ENCODE results near the gene ADARB1.
A peak's percentile ranks its signal among the peaks of the same experiment; 100 is the strongest.

Gene ADARB1

GRCh38 chr21:45074818-45075595 is 627 bp downstream of the ADARB1 start:
- peak; percentile 74 for DNase-seq (ENCODE audit: low read depth, low spot score)

- no peak for DNase-seq (ENCODE audit: low read depth, low spot score)
Measured at GRCh38 chr21:45075596-45076244, 1.3 kb downstream of the ADARB1 start.

- no peak for DNase-seq (ENCODE audit: low read depth, low spot score)
Measured at GRCh38 chr21:45076245-45076711, 1.9 kb downstream of the ADARB1 start.

- DNase-seq (ENCODE audit: low read depth, low spot score), result no peak
Measured at GRCh38 chr21:45078371-45078770, 4.0 kb downstream of the ADARB1 start.

GRCh38 chr21:45078877-45079281 is 4.5 kb downstream of the ADARB1 start:
- no peak for DNase-seq (ENCODE audit: low read depth, low spot score)

GRCh38 chr21:45079351-45079750 is 5.0 kb downstream of the ADARB1 start:
- DNase-seq (ENCODE audit: low read depth, low spot score), result no peak

GRCh38 chr21:45080232-45080631 is 5.9 kb downstream of the ADARB1 start:
- DNase-seq (ENCODE audit: low read depth, low spot score), result no peak

GRCh38 chr21:45080639-45081414 is 6.4 kb downstream of the ADARB1 start:
- peak; percentile 56 for DNase-seq (ENCODE audit: low read depth, low spot score)

GRCh38 chr21:45081636-45082035 is 7.3 kb downstream of the ADARB1 start:
- DNase-seq (ENCODE audit: low read depth, low spot score), result no peak

- no peak for DNase-seq (ENCODE audit: low read depth, low spot score)
Measured at GRCh38 chr21:45082736-45083135, 8.4 kb downstream of the ADARB1 start.

GRCh38 chr21:45084121-45084520 is 9.7 kb downstream of the ADARB1 start:
- DNase-seq (ENCODE audit: low read depth, low spot score), result no peak

GRCh38 chr21:45084881-45085536 is 10.6 kb downstream of the ADARB1 start:
- no peak for DNase-seq (ENCODE audit: low read depth, low spot score)

GRCh38 chr21:45085700-45086099 is 11.3 kb downstream of the ADARB1 start:
- no peak for DNase-seq (ENCODE audit: low read depth, low spot score)

- no peak for DNase-seq (ENCODE audit: low read depth, low spot score)
Measured at GRCh38 chr21:45086337-45086958, 12.1 kb downstream of the ADARB1 start.

- no peak for DNase-seq (ENCODE audit: low read depth, low spot score)
Measured at GRCh38 chr21:45087022-45087823, 12.8 kb downstream of the ADARB1 start.

- DNase-seq (ENCODE audit: low read depth, low spot score), result no peak
Measured at GRCh38 chr21:45088116-45088515, 13.7 kb downstream of the ADARB1 start.

- DNase-seq (ENCODE audit: low read depth, low spot score), result peak; percentile 31
Measured at GRCh38 chr21:45088729-45089128, 14.3 kb downstream of the ADARB1 start.

- DNase-seq (ENCODE audit: low read depth, low spot score), result no peak
Measured at GRCh38 chr21:45089964-45090363, 15.6 kb downstream of the ADARB1 start.

- DNase-seq (ENCODE audit: low read depth, low spot score), result no peak
Measured at GRCh38 chr21:45090966-45091365, 16.6 kb downstream of the ADARB1 start.

- DNase-seq (ENCODE audit: low read depth, low spot score), result peak; percentile 14
Measured at GRCh38 chr21:45091550-45092322, 17.4 kb downstream of the ADARB1 start.
